Ureter (tissue), 1 donor: Measurements from ENCODE around the gene HSD11B1. TPM values are rescaled to one million over a fixed set of nuclear protein-coding genes. Genes with fewer than 3 reads are reported as not detected.

Experiments used
- total RNA-seq: library from RNA; stranded (reverse); gene quantifications from one replicate; pipeline ENCODE4 v1.2.4, GENCODE V29; 2023
- donor health status: DM: yes; HTN: yes; CAD: no.

The HSD11B1 gene
- total RNA-seq, 1 donor from 2014 or later, result 4.1 TPM

Other genes with a start within 250 kb of the HSD11B1 start
- gene CAMK1G, start 121.1 kb upstream of the HSD11B1 start, total RNA-seq, result 0.68 TPM
- gene LAMB3, start 52.4 kb upstream of the HSD11B1 start, total RNA-seq, result 58.5 TPM
- 7.7 TPM for gene G0S2, start 29.4 kb upstream of the HSD11B1 start, total RNA-seq
- gene TRAF3IP3, start 51.2 kb downstream of the HSD11B1 start, total RNA-seq, result 6.2 TPM
- gene C1orf74, start 79.7 kb downstream of the HSD11B1 start, total RNA-seq, result 3.5 TPM
- gene IRF6, start 101.3 kb downstream of the HSD11B1 start, total RNA-seq, result 102 TPM
- 13.8 TPM for gene UTP25, start 123.1 kb downstream of the HSD11B1 start, total RNA-seq
- gene SYT14, start 233.4 kb downstream of the HSD11B1 start, total RNA-seq, result 0.05 TPM